Transverse colon (tissue), 3 donors: ENCODE measurements around the gene SYT2.

Experiments
- POLR2A ChIP-seq: fragments of 450-650 bp; IDR thresholded peaks from one replicate; pipeline ENCODE4 v1.6.1; 2016; ENCODE audit warnings: antibody characterized with exemption, mild to moderate bottlenecking, moderate library complexity
- TF ChIP-seq, protein P1 (sequence below), 5 experiments: fragments of 200-600 bp in 3 of 5; fragments of 450-650 bp in 2 of 5; sonication (generic) in 3 of 5; IDR thresholded peaks; 1 replicate in 2 of 5; 2 replicates in 3 of 5; pipeline ENCODE4 v1.5.1; 2016 to 2017; ENCODE audit warnings: antibody characterized with exemption in 5 of 5, inconsistent platforms in 3 of 5, mild to moderate bottlenecking in 2 of 5, moderate library complexity in 1 of 5

DNA sequence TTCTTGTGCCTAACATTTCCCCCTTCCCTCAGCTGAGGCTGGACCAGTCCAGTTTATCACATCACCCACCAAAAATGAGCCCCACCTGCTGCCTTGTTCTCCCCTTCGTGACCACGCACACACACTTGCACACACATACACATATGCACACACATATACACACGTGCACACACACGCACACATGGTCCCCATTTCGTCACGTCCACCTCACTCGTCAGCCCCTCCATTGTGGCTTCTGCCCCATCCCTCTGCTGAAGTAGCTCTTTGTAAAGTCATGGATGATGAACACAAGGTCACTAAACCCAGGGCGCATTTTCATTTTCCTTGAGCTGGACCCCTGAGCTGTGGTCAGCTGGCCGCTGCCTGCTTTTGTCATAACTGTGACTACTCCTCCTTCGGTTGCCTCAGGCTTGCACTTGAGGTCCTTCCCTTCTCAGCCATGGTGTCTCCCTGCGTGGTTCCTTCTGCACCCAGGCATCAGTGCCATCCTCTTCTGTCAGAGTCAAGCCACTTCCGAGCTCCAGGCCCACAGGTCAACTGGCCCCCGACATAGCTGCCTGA, 93.8 kb downstream of the SYT2 start:
- TF ChIP-seq, protein P1, sequence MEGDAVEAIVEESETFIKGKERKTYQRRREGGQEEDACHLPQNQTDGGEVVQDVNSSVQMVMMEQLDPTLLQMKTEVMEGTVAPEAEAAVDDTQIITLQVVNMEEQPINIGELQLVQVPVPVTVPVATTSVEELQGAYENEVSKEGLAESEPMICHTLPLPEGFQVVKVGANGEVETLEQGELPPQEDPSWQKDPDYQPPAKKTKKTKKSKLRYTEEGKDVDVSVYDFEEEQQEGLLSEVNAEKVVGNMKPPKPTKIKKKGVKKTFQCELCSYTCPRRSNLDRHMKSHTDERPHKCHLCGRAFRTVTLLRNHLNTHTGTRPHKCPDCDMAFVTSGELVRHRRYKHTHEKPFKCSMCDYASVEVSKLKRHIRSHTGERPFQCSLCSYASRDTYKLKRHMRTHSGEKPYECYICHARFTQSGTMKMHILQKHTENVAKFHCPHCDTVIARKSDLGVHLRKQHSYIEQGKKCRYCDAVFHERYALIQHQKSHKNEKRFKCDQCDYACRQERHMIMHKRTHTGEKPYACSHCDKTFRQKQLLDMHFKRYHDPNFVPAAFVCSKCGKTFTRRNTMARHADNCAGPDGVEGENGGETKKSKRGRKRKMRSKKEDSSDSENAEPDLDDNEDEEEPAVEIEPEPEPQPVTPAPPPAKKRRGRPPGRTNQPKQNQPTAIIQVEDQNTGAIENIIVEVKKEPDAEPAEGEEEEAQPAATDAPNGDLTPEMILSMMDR (IDR thresholded peaks at IDR 0.05) = no peak
- TF ChIP-seq POLR2A = no peak
